Endodermal cell (in vitro differentiated cells): ENCODE measurements around the gene HYAL1. TPM values are rescaled to one million over a fixed set of nuclear protein-coding genes. Genes with fewer than 3 reads are reported as not detected.

ENCODE experiments used
- DNase-seq: peaks from one replicate; pipeline ENCODE4 v3.0.0-alpha.2; 2017
- H3K27ac ChIP-seq: 2 replicates; pipeline ENCODE4 v1.5.1; 2013; ENCODE audit warnings: mild to moderate bottlenecking, low read depth, low read length, moderate library complexity
- H3K27me3 ChIP-seq: 2 replicates; pipeline ENCODE4 v1.6.1; 2013; ENCODE audit warnings: mild to moderate bottlenecking, low read length, moderate library complexity; ENCODE audit not compliant: insufficient read depth, control insufficient read depth, poor library complexity, severe bottlenecking
- H3K36me3 ChIP-seq: 2 replicates; pipeline ENCODE4 v1.7.0; 2013; ENCODE audit warnings: mild to moderate bottlenecking, low read length, moderate library complexity; ENCODE audit not compliant: control insufficient read depth, insufficient read depth
- H3K4me1 ChIP-seq: one replicate; pipeline ENCODE4 v1.7.0; 2013; ENCODE audit warnings: low read length; ENCODE audit not compliant: control insufficient read depth, insufficient read depth
- H3K4me3 ChIP-seq: 2 replicates; pipeline ENCODE4 v1.5.1; 2013; ENCODE audit warnings: mild to moderate bottlenecking, low read length, moderate library complexity
- H3K9ac ChIP-seq: 2 replicates; pipeline ENCODE4 v1.6.1; 2013; ENCODE audit warnings: mild to moderate bottlenecking, low read length, moderate library complexity; ENCODE audit not compliant: poor library complexity, severe bottlenecking; ENCODE audit errors: extremely low read depth
- H3K9me3 ChIP-seq: 2 replicates; pipeline ENCODE4 v1.6.1; 2013; ENCODE audit warnings: mild to moderate bottlenecking, low read length, moderate library complexity; ENCODE audit not compliant: control insufficient read depth
- H3K27ac Mint-ChIP-seq: 2 replicates; pipeline ENCODE4 v1.8.0; 2020; ENCODE audit warnings: mixed read lengths
- H3K27me3 Mint-ChIP-seq: 2 replicates; pipeline ENCODE4 v1.8.0; 2021; ENCODE audit warnings: mild to moderate bottlenecking, mixed read lengths; ENCODE audit not compliant: insufficient read depth
- H3K36me3 Mint-ChIP-seq: 2 replicates; pipeline ENCODE4 v1.8.0; 2020; ENCODE audit warnings: low read depth, mixed read lengths
- H3K4me1 Mint-ChIP-seq: 2 replicates; pipeline ENCODE4 v1.8.0; 2020; ENCODE audit warnings: mixed read lengths
- H3K4me3 Mint-ChIP-seq: 2 replicates; pipeline ENCODE4 v1.8.0; 2020; ENCODE audit warnings: mild to moderate bottlenecking, moderate library complexity, mixed read lengths
- H3K9me3 Mint-ChIP-seq: 2 replicates; pipeline ENCODE4 v1.8.0; 2020; ENCODE audit warnings: mild to moderate bottlenecking, mixed read lengths
- CTCF ChIP-seq: fragments of 200-600 bp; sonication (generic); conservative IDR thresholded peaks from 2 replicates; pipeline ENCODE4 v1.5.0; 2021; ENCODE audit warnings: antibody characterized with exemption, mild to moderate bottlenecking
- WGBS, 2 experiments: methylation state at CpG; one replicate each; pipeline versions ENCODE4 v1.1.5 to v1.1.7; 2013; ENCODE audit warnings: missing lambda C conversion rate in 2 of 2, mixed read lengths in 1 of 2; ENCODE audit not compliant: insufficient coverage in 1 of 2, insufficient read length in 1 of 2; 5-methylcytosine and 5-hydroxymethylcytosine counted together
- total RNA-seq, 2 donors: library from RNA; stranded (reverse); fragmentation: NEBNext Ultra II Directional in 1 of 2; extraction: Animal tissue kit (Norgen Biotek cat#: 25700) in 1 of 2; gene quantifications; 2 replicates in 1 of 2; 3 replicates in 1 of 2; pipeline ENCODE4 v1.2.1, GENCODE V29; 2021

The HYAL1 gene
- total RNA-seq, 2 donors from 2014 or later: 0.92 to 1.8 TPM

GRCh38 chr3:50341996-50342650, 38.7 kb upstream of the HYAL1 start:
- no peak overlapping the region for H3K4me3 Mint-ChIP-seq
- no peaks in the 10 kb centered on the region for H3K36me3 Mint-ChIP-seq
- H3K9me3 Mint-ChIP-seq: no peaks in the 10 kb centered on the region
- DNase-seq: no peak
- Histone ChIP-seq H3K27ac (no peak overlapping the region), H3K36me3 (no peaks in the 10 kb centered on the region), H3K9ac (no peak overlapping the region), H3K9me3 (no peaks in the 10 kb centered on the region), H3K27me3 (peaks cover 69% of the 10 kb centered on the region), H3K4me1 (peaks cover 4% of the 10 kb centered on the region), H3K4me3 (no peak overlapping the region)
- WGBS, 2 experiments: 89 to 90% methylated on average over 12 to 13 of the region's 13 CpGs
- no peaks in the 10 kb centered on the region for H3K4me1 Mint-ChIP-seq
- no peak overlapping the region for H3K27ac Mint-ChIP-seq
- TF ChIP-seq CTCF: no peak
- H3K27me3 Mint-ChIP-seq: peaks cover 79% of the 10 kb centered on the region

- Mint-ChIP-seq H3K27me3 (peaks cover 78% of the 10 kb centered on the region), H3K4me3 (no peak overlapping the region)
- 92 to 95% methylated on average over 8 to 9 of the region's 9 CpGs for WGBS, 2 experiments
Measured at GRCh38 chr3:50341537-50341936, 38.2 kb upstream of the HYAL1 start.

GRCh38 chr3:50340448-50341329, 37.3 kb upstream of the HYAL1 start, which contains the start of gene RASSF1:
RASSF1 (minus strand) TSS chr3:50340836; CDS start chr3:50340805, 31 bp downstream.
- Mint-ChIP-seq H3K27ac (no peak within 1 kb of the TSS), H3K9me3 (no peaks in the 10 kb centered on the region), H3K27me3 (peaks cover 72% of the 10 kb centered on the region), H3K4me3 (peak within 1 kb of the TSS; percentile 39), H3K4me1 (peaks cover 8% of the 10 kb centered on the region), H3K36me3 (no peaks in the 10 kb centered on the region)
- H3K4me1 ChIP-seq: peaks cover 10% of the 10 kb centered on the region
- DNase-seq: peak; percentile 71
- no peaks in the 10 kb centered on the region for H3K9me3 ChIP-seq
- peaks cover 69% of the 10 kb centered on the region for H3K27me3 ChIP-seq
- TF ChIP-seq CTCF: no peak
- H3K27ac ChIP-seq: no peak within 1 kb of the TSS
- WGBS, 2 experiments: 15 to 23% methylated on average over 46 to 85 of the region's 85 CpGs
- H3K4me3 ChIP-seq: no peak within 1 kb of the TSS
- H3K9ac ChIP-seq: no peak within 1 kb of the TSS
- no peaks in the 10 kb centered on the region for H3K36me3 ChIP-seq

More at GRCh38 chr3:50341537-50341936, 38.2 kb upstream of the HYAL1 start:
- TF ChIP-seq CTCF: no peak
- H3K27me3 ChIP-seq: peaks cover 69% of the 10 kb centered on the region
- H3K9ac ChIP-seq: no peak overlapping the region
- no peak overlapping the region for H3K4me3 ChIP-seq
- no peak overlapping the region for H3K27ac ChIP-seq
- peaks cover 4% of the 10 kb centered on the region for H3K4me1 ChIP-seq
- no peaks in the 10 kb centered on the region for H3K36me3 ChIP-seq
- H3K9me3 ChIP-seq: no peaks in the 10 kb centered on the region
- Mint-ChIP-seq H3K36me3 (no peaks in the 10 kb centered on the region), H3K27ac (no peak overlapping the region), H3K9me3 (no peaks in the 10 kb centered on the region), H3K4me1 (peaks cover 1% of the 10 kb centered on the region)
- DNase-seq: no peak
